Activated naive CD4-positive, alpha-beta T cell (primary cell): Measurements from ENCODE around the gene ARMC7.
A peak's percentile ranks its signal among the peaks of the same experiment; 100 is the strongest.
"Not testable (repeated sequence)": the region's sequence is repeated elsewhere in the genome, so short reads cannot be mapped to it uniquely, and the experiment has no call there.

ENCODE experiments used
- DNase-seq, 4 experiments: peaks; one replicate each; lab custom pipeline; 2025; lab: John Stamatoyannopoulos, UW

The ARMC7 gene

GRCh38 chr17:75109407-75110233, at the start of gene ARMC7:
Gene ARMC7, plus strand, starts transcription at chr17:75109969. Its CDS starts 320 bp downstream, at chr17:75110289.
- DNase-seq = peak; percentile 70 to 87 (median 84)

GRCh38 chr17:75060434-75061054, 49.2 kb upstream of the ARMC7 start:
- no peak for DNase-seq

- DNase-seq = no peak
Observed at GRCh38 chr17:75061055-75061438, 48.7 kb upstream of the ARMC7 start.

- no peak for DNase-seq
Observed at GRCh38 chr17:75061618-75062017, 48.2 kb upstream of the ARMC7 start.

GRCh38 chr17:75063201-75063600, 46.6 kb upstream of the ARMC7 start:
- DNase-seq = no peak

- DNase-seq = no peak
Observed at GRCh38 chr17:75063626-75064025, 46.1 kb upstream of the ARMC7 start.

GRCh38 chr17:75064040-75064439, 45.7 kb upstream of the ARMC7 start:
- no peak for DNase-seq

GRCh38 chr17:75064460-75064859, 45.3 kb upstream of the ARMC7 start:
- no peak for DNase-seq

- no peak for DNase-seq
Observed at GRCh38 chr17:75064867-75065561, 44.8 kb upstream of the ARMC7 start.

- no peak for DNase-seq
Observed at GRCh38 chr17:75065562-75066151, 44.1 kb upstream of the ARMC7 start.

- DNase-seq = peak in 1 of 4 experiments; percentile 19
Observed at GRCh38 chr17:75067856-75068255, 41.9 kb upstream of the ARMC7 start.

GRCh38 chr17:75068750-75069149, 41.0 kb upstream of the ARMC7 start:
- DNase-seq = no peak

GRCh38 chr17:75069783-75070182, 40.0 kb upstream of the ARMC7 start:
- DNase-seq = no peak

GRCh38 chr17:75071478-75072271, 38.1 kb upstream of the ARMC7 start:
- DNase-seq = not testable (repeated sequence)

GRCh38 chr17:75072909-75073308, 36.9 kb upstream of the ARMC7 start:
- not testable (repeated sequence) for DNase-seq

GRCh38 chr17:75073618-75074047, 36.1 kb upstream of the ARMC7 start:
- DNase-seq = no peak

- DNase-seq = no peak
Observed at GRCh38 chr17:75074532-75074931, 35.2 kb upstream of the ARMC7 start.

GRCh38 chr17:75075597-75076336, 34.0 kb upstream of the ARMC7 start:
- DNase-seq = no peak

- no peak for DNase-seq
Observed at GRCh38 chr17:75077072-75077495, 32.7 kb upstream of the ARMC7 start.

- peak; percentile 20 to 58 (median 28) for DNase-seq
Observed at GRCh38 chr17:75077496-75078283, 32.1 kb upstream of the ARMC7 start.
